GM18499 (cell line): Measurements from ENCODE around the gene SPIN1.

ENCODE experiments used
- ATAC-seq: cut with Tn5 transposase; IDR thresholded peaks from one replicate; pipeline ENCODE4 v1.9.1; 2021; ENCODE audit warnings: moderate number of reproducible peaks; ENCODE audit not compliant: insufficient read depth, unreplicated experiment

SPIN1 gene

DNA sequence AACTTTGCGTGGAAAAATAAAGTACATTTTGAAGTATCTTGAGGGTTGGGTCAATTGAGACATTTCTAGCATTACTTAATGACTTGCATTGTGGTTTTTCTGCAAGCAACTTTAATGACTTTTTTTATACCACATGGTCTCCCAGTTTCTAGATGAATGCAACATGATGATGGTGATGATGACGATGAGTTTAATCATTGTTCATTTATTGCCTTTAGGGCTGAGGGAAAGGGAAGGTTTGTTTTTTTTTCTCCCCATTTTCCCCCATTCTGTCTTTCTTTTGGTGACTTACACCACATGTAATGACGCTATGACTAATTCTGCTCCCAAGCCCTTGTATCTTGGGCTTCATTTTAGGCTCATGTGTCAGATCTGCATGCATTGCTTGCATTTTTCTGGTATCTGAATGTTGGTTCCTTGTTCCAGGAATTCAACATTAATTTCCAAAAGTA, 89.1 kb downstream of the SPIN1 start:
- ATAC-seq: no peak

DNA sequence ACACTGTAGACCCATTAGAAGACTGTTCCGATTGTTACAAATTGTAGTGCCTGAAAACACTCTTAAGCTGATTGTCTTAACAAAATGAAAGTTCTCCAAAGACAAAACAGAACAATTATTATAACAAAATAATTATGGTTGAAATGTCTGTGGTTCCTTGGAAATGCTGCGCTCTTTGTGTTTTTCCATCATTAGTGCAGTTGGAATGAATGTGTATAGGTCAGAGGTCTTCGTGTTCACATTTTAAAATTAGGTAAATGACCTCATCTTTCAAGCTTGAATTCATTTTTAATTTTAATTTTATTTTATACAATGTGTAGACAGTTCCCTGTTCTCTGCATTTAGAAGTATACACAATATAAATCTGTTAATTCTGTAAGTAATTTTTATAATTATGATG, 90.0 kb downstream of the SPIN1 start:
- no peak for ATAC-seq

DNA sequence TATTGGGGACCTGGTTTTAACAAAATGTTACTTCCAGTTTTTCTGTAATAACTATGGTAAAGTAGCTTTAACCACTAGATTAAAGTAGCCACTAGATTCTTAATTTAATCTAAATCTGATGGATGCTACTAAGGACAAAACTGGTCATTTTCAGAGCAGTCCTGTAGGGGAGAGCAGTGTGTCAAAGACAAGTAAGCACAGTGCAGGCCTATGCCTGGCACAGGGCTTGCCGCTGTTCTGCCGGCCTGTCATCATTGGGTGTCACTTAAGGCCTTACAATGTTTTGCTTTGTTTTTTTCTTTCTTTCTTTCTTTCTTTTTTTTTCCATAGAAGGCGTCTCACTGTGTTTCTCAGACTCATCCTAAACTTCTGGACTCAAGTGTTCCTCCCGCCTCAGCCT, 93.7 kb downstream of the SPIN1 start:
- ATAC-seq: no peak

DNA sequence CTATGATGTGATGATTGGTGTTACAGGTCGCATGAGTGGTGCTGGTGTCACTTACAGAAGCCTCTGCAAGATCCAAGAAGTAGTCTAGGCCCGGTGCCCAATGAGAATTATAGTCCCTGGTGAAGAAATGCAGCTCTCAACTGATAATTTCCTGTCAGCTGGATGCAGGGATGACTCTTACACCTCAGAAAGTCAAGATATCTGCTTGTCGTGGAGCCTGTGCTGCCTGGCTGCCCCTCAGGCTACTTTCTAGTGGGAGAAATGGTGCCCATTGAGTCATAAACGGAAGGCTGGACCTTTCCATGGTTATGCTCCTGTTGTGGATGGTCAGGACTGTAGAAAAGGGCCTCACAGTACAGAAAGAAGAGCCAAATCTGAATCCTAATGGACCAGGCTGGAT, 99.9 kb downstream of the SPIN1 start:
- ATAC-seq: no peak

DNA sequence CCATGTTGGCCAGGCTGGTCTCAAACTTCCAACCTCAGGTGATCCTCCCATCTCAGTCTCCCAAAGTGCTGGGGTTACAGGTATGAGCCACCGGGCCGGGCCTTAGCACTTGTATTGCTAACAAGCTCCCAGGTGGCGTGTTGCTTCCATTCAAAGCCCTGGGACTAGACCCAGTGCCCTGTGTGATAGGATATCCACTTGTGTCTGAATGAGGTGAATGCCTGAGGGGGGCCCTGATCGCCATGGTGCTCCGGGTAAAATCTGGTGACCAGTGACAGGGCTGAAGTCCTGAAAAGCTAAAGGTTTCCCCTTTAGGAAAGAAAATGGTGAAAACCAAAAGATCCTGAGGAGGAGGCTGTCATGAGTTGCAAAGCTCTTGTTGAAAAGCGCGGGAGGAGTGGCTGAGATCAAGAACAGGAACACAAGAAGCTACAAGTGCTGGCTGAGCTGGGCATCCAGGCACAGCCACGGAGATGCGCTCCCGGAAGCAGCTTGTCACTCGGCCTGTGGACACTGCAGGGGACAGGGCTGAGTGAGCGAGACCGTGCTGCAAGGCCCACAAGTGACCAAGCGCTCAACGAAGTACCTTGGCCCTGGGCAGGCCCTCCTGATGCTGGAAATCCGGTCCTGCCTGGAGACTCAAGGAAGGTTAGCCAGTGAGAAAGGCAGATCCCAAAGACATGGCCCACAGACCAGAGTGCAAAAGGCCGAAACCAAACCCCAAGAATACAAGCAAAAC, 106.9 kb downstream of the SPIN1 start:
- no peak for ATAC-seq

DNA sequence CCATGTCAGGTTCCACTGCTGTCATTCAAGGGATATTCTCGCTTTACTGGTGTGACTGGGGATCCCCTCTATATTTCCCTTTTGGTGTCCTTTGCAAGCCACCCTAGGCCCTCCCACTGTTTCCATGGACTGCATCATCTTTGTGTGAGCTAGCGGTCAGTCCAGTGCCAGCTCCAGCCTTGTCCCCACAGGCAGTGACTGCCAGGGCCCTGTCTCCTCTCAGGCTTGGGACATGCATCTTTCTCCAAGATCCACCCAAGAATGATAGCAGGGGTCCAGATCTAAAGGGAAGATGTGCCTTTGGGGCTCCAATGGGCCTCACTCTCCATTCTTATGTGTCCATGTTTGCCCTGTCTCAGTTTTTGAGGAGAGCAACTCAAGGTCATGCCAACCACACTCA, 109.0 kb downstream of the SPIN1 start:
- no peak for ATAC-seq

DNA sequence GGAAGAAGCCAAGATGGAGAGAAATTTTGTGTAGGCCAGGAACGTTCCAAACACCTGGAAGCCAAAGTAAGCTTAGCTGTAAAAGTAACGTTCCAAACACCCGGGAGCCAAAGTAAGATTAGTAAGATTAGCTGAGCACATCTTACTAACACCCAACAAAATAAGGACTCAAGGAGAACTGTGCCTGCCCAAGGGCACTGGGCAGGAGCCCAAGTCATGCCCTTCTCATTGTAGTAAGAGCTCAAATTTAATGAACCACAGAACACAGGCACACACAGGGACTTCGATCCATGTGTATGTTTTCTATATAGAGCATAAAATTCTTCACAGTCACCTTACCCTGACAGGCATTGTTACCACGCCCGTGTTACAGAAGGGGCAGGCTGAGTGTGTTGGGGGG, 110.6 kb downstream of the SPIN1 start:
- no peak for ATAC-seq

DNA sequence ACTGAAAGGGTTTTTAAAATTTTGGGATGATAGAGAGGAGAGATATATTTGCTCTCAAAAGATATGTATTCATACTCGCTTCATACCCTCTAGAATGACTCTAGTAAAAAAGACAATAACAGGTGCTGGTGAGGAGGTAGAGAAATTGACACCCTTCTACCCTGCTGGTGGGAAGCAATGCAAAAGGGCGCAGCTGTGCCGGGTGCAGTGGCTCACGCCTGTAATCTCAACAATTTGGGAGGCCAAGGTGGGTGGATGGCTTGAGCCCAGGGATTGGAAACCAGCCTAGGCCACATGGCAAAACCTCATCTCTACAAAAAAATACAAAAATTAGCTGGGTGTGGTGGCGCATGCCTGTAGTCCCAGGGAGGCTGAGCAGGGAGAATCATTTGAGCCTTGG, 112.8 kb downstream of the SPIN1 start:
- ATAC-seq: no peak

DNA sequence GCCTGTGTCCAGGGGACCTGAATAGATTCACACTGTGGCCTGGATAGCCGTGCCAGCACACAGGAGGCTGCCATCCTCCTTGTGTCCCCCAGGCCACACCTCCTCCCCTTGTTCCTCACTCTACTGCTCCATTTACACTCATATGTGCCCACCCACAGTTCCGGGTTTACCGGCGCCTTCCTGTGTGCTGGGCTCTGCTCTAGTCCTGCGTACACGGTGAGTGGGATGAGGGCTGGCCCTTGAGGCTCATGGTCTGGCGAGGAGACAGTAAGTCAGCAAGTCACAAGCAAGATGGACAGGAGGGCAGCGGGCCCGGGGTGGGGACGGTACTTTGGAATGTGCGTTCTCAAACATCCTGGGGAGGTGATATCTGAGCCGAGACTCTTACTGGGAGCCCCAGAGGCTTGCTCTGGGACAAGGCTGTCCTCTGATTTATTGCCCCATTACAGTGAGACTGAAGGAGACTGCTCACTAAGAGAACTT, 114.3 kb downstream of the SPIN1 start:
- no peak for ATAC-seq

DNA sequence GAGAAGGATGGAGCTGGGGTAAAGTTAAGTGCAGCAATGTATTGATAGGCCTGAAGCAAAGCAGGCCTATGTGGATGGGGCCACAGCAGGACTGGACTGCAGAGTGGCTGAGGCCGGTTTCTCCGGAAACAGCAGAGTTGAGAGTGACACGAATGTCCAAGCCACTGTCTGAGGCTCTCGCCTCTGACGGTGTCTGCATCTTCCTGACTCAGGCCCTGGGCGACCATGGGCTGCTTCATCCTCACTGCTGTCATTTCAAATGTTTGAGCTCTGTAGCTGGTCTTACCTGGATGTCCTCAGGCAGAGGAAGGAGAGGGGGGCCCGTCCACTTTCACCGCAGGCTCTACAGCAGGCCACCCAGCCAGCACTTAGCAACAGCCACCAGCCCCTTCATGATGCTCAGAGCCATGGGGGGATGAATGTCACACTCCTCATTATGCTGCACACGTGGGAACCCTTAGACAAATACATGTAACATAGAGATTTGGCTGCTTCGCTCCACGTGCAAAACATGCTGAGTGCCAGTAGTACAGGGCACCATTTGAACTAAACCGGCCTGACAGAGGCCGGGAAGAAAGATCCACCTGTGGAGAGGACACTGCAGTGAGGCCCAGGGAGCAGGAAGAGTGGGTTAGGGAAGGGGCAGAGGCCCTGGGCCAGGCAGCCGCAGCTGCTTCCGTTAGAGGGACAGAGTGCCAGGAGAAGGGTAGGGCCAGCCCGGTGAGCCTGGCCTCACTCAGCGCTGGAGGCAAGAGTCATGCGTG, 115.0 kb downstream of the SPIN1 start:
- no peak for ATAC-seq

DNA sequence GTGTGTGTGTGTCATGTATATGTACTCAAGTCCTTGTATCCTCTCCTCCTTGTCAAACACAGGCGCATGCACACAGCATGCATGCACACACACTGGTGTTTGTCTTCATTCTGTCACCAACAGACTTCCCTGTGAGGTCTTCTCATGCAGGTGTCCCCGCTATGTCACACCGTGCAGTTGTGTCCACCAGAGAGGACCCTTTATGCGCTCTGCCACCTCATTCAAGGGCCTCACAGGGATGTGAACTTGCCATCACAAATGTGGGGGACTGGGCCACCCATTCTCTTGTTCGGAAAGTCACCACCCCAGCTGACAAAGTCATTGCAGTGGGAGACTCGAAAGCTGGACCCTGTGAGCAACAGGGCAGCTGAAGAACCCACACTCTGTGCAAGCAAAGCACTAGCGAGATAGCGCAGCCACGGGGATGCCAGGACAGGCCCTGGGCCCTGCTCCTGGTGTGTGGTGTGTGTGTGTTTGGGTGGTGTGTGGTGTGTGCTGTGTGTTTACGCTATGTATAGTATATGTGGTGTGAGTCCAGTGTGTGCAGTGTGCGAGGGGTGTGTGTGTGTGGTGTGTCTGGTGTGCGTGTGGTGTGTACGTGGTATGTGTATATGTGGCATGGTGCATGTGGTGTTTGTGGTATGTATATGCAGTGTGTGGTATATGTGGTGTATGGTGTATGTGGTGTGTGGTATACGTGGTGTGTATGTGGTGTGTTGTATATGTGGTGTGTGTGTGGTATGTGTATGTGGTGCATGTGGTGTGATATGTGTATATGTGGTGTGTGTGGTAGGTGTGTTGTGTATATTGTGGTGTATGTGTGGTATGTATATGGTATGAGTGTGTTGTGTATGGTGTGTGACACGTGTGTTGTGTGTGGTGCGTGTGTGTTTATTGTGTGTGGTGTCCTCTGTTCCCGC, 115.9 kb downstream of the SPIN1 start:
- no peak for ATAC-seq

DNA sequence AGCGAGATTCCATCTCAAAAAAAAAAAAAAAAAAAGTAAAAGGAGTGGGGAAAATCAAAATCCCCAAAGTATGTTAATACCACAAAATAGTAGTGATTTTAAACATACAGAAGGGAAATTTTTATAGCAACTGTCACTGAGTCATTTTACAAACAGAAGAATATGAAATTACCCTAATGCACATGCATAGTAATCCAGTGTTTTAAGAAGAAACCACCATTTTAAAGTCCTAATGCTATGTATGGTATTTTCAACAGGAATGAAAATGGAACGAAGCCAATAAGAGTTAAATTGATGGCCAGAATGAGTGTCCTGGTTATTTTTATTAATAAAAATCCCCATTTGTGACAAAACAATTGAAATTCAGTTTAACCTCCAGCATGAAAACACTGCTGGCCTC, 120.1 kb downstream of the SPIN1 start:
- no peak for ATAC-seq

DNA sequence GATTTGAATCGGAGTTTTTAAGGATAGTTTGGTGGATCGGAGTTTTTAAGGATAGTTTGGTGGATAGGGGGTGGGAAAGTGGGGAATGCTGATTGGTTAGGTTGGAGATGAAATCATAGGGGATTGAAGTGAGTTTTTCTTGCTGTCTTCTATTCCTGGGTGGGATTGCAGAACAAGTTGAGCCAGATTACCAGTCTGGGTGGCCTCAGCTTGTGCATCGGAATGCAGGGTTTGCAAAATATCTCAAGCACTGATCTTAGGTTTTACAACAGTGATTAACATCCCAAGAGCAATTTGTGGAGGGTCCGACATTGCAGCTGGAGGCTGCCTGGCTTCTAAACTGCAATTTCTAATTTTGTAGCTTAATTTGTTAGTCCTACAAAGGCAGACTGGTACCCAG, 123.7 kb downstream of the SPIN1 start:
- no peak for ATAC-seq

DNA sequence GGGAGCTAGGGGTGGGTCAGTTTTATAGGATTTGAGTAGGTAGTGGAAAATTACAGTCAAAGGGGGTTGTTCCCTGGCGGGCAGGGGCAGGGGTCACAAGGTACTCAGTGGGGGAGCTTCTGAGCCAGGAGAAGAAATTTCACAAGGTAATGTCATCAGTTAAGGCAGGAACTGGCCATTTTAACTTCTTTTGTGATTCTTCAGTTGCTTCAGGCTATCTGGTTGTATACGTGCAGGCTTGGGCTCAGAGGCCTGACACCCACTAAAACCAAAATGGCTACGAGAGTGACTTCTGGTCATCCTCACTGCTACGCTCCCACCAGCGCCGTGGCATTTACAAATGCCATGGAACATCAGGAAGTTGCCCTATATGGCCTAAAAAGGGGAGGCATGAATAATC, 126.0 kb downstream of the SPIN1 start:
- ATAC-seq: no peak

DNA sequence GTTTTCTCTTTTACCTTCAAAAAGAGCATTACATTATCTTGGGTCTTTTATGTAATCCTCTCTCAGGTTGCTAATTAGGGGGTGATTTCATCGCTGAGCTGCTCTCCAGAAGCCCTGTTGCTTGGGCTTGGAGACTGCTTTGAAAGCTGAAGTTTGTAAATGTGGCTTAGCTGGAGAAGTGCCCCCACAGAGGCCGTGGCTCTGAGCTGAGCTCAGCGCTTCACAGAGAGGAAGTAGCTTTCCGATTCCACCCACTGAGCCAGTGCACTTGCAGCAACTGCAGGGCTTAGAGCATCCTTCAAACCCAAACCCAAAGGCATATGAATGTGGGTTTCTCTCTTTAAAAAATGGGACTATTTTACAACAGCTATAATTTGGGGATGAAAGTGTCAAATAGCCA, 133.1 kb downstream of the SPIN1 start:
- no peak for ATAC-seq

DNA sequence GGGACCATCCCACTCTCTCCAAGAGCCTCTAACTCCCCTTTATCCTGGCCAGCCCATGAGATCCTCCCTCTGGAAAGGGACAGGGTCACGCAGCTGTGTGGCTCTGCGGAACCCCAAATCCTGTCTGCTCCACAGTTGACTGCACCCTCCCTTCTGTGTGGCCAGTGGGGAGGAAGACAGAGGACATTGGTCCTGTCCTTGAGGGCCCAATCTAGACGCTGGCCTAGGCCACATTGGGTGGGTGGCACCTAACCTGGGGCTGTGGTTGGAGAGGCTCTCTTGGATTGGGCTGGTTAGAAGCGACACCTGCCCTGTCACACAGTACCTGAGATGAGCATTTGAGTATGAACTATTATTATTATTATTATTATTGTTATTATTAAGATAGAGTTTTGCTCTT, 134.1 kb downstream of the SPIN1 start:
- no peak for ATAC-seq

DNA sequence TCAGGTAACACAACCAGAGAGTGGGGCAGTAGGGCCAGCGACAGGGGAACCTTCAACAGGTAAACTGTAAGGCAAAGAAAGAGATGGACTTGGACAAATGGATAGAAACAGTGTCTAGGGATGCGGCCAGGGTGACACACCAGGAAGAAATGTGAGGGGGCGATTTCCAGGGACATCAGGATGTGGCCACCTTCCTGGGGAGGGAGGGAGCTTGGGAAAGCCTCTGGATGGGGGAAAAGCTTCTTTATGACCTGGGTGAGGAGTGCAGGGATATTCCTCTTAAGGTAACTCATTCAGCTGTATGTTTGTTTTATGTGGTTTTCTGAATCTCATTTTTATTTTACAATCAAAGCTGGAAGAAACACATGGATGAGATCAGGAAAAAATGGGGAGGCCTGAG, 134.8 kb downstream of the SPIN1 start:
- no peak for ATAC-seq

DNA sequence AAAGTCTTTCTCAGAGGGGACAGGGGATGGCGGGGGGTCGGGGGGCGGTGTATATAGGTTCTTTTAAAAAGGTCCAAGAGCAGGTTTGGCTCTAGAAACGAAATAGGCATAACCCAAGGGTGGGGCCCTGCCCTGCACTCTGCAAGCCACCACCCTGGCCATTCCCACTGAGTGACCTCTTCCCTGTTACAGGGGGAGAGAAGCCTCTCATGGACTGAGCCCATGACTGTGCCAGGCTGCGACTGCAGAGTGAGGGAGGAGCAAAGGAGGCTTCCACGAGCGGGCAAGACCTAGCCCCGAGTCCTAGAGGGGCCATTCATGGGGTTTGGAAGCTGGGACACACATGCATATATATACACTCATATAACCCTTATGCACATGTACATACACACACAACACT, 136.7 kb downstream of the SPIN1 start:
- no peak for ATAC-seq

DNA sequence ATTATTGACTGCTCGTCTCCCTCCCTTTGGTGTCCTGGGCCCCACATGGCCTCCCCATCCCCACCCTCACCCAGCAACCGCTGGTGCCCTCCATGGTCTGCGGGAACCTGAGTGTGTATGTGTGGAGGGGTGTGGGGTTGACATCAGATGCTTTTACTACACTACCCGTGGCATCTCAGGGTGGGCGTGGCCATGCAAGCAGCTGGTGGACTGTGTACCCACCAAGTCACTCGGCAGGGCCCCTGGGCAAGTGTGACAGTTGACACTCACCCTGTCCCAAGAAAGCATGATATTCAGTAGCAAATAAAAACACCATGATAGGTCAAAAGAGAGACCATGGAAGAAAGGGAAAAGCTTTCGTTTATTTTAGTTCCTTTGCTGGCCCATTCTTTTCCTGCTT, 139.4 kb downstream of the SPIN1 start:
- ATAC-seq: no peak
